Left kidney (tissue), 8 donors: ENCODE measurements around the gene CSNK2B. TPM values are rescaled to one million over a fixed set of nuclear protein-coding genes. Genes with fewer than 3 reads are reported as not detected.

Experiments used
- DNase-seq: peaks from one replicate; pipeline ENCODE4 v3.0.0-alpha.2; 2013
- long read RNA-seq, 8 donors: transcript quantifications; one replicate each; lab custom pipeline, GENCODE V29; 2026
- polyA plus RNA-seq: library from polyadenylated mRNA; unstranded; fragments of 120-200 nt; gene quantifications from one replicate; pipeline ENCODE4 v1.2.1, GENCODE V29; 2013; ENCODE audit not compliant: insufficient read length

Gene CSNK2B
- polyA plus RNA-seq, result 237 TPM
- long read RNA-seq, donor 1, transcript CSNK2B-208 (5 exons, 785 nt), result minor isoform, 13 of 166 reads
- long read RNA-seq, donor 1, transcript CSNK2B-203 (7 exons, 948 nt), result major isoform, 108 of 166 reads
- long read RNA-seq, donor 1, partial matches to known transcripts, result 34 of 166 reads
- long read RNA-seq, donor 1, other reads (novel, unspliced or antisense), result 5 of 166 reads
- long read RNA-seq, donor 2, transcript CSNK2B-203 (7 exons, 948 nt), result major isoform, 78 of 98 reads
- long read RNA-seq, donor 2, partial matches to known transcripts, result 6 of 98 reads
- long read RNA-seq, donor 2, other reads (novel, unspliced or antisense), result 9 of 98 reads
- long read RNA-seq, donor 3, transcript CSNK2B-203 (7 exons, 948 nt), result major isoform, 85 of 108 reads
- long read RNA-seq, donor 3, partial matches to known transcripts, result 20 of 108 reads
- long read RNA-seq, donor 3, other reads (novel, unspliced or antisense), result 0 of 108 reads
- long read RNA-seq, donor 4, partial matches to known transcripts, result 0 of 8 reads
- long read RNA-seq, donor 4, other reads (novel, unspliced or antisense), result 0 of 8 reads
- long read RNA-seq, donor 5, transcript CSNK2B-203 (7 exons, 948 nt), result major isoform, 145 of 176 reads
- long read RNA-seq, donor 5, partial matches to known transcripts, result 21 of 176 reads
- long read RNA-seq, donor 5, other reads (novel, unspliced or antisense), result 0 of 176 reads
- long read RNA-seq, donor 6, transcript CSNK2B-203 (7 exons, 948 nt), result major isoform, 85 of 118 reads
- long read RNA-seq, donor 6, transcript CSNK2B-208 (5 exons, 785 nt), result minor isoform, 5 of 118 reads
- long read RNA-seq, donor 6, partial matches to known transcripts, result 24 of 118 reads
- long read RNA-seq, donor 6, other reads (novel, unspliced or antisense), result 0 of 118 reads
- long read RNA-seq, donor 7, transcript CSNK2B-203 (7 exons, 948 nt), result major isoform, 128 of 167 reads
- long read RNA-seq, donor 7, partial matches to known transcripts, result 33 of 167 reads
- long read RNA-seq, donor 7, other reads (novel, unspliced or antisense), result 0 of 167 reads
- long read RNA-seq, donor 8, transcript CSNK2B-203 (7 exons, 948 nt), result major isoform, 31 of 39 reads
- long read RNA-seq, donor 8, partial matches to known transcripts, result 5 of 39 reads
- long read RNA-seq, donor 8, other reads (novel, unspliced or antisense), result 0 of 39 reads

GRCh38 chr6:31665501-31666336 lies at the start of gene CSNK2B:
Gene CSNK2B, plus strand, starts transcription at chr6:31666080. Its CDS starts 752 bp downstream, at chr6:31666832.
- peak; percentile 98 for DNase-seq

- no peak for DNase-seq
Observed at GRCh38 chr6:31617010-31617409, 48.9 kb upstream of the CSNK2B start.

- peak; percentile 98 for DNase-seq
Observed at GRCh38 chr6:31619805-31620585, 45.9 kb upstream of the CSNK2B start.

GRCh38 chr6:31620586-31621319 lies 45.1 kb upstream of the CSNK2B start, which contains the start of gene PRRC2A:
Gene PRRC2A, plus strand, starts transcription at chr6:31620715. Its CDS starts 2,075 bp downstream, at chr6:31622790.
- peak; percentile 69 for DNase-seq

- DNase-seq, result no peak
Observed at GRCh38 chr6:31621320-31621939, 44.5 kb upstream of the CSNK2B start.

GRCh38 chr6:31621991-31622390 lies 43.9 kb upstream of the CSNK2B start:
- DNase-seq, result no peak

- no peak for DNase-seq
Observed at GRCh38 chr6:31622684-31623091, 43.2 kb upstream of the CSNK2B start.

GRCh38 chr6:31624070-31624469 lies 41.8 kb upstream of the CSNK2B start:
- DNase-seq, result no peak

- DNase-seq, result no peak
Observed at GRCh38 chr6:31626952-31627351, 38.9 kb upstream of the CSNK2B start.

- DNase-seq, result no peak
Observed at GRCh38 chr6:31627690-31628287, 38.1 kb upstream of the CSNK2B start.

- no peak for DNase-seq
Observed at GRCh38 chr6:31629014-31629413, 36.9 kb upstream of the CSNK2B start.

GRCh38 chr6:31630177-31630934 lies 35.5 kb upstream of the CSNK2B start:
- no peak for DNase-seq

GRCh38 chr6:31631209-31631608 lies 34.7 kb upstream of the CSNK2B start:
- no peak for DNase-seq

- no peak for DNase-seq
Observed at GRCh38 chr6:31631681-31632278, 34.1 kb upstream of the CSNK2B start.

GRCh38 chr6:31632279-31632946 lies 33.5 kb upstream of the CSNK2B start:
- no peak for DNase-seq

GRCh38 chr6:31633447-31633846 lies 32.4 kb upstream of the CSNK2B start:
- DNase-seq, result no peak

GRCh38 chr6:31634131-31634530 lies 31.7 kb upstream of the CSNK2B start:
- DNase-seq, result no peak
